Gastroesophageal sphincter (tissue), 3 donors: ENCODE data around the gene P2RX1.

ENCODE experiments used
- EP300 ChIP-seq: sonication (generic); formaldehyde crosslinking; IDR thresholded peaks from one replicate; pipeline ENCODE4 v1.6.1; 2017; ENCODE audit warnings: antibody characterized with exemption, mild to moderate bottlenecking
- POLR2A ChIP-seq, 2 donors: fragments of 450-650 bp; IDR thresholded peaks; one replicate each; pipeline ENCODE4 v1.6.1; 2017; ENCODE audit warnings: antibody characterized with exemption in 2 of 2, mild to moderate bottlenecking in 2 of 2, moderate library complexity in 1 of 2
- POLR2AphosphoS5 ChIP-seq: sonication (generic); formaldehyde crosslinking; IDR thresholded peaks from one replicate; pipeline ENCODE4 v1.6.1; 2017; ENCODE audit warnings: antibody characterized with exemption
- TF ChIP-seq, protein P1 (sequence below), 4 experiments: fragments of 200-600 bp in 2 of 4; fragments of 450-650 bp in 2 of 4; sonication (generic) in 1 of 4; IDR thresholded peaks; one replicate each; pipeline ENCODE4 v1.5.1; 2017 to 2019; ENCODE audit warnings: antibody characterized with exemption in 4 of 4, mild to moderate bottlenecking in 2 of 4, moderate library complexity in 2 of 4

DNA sequence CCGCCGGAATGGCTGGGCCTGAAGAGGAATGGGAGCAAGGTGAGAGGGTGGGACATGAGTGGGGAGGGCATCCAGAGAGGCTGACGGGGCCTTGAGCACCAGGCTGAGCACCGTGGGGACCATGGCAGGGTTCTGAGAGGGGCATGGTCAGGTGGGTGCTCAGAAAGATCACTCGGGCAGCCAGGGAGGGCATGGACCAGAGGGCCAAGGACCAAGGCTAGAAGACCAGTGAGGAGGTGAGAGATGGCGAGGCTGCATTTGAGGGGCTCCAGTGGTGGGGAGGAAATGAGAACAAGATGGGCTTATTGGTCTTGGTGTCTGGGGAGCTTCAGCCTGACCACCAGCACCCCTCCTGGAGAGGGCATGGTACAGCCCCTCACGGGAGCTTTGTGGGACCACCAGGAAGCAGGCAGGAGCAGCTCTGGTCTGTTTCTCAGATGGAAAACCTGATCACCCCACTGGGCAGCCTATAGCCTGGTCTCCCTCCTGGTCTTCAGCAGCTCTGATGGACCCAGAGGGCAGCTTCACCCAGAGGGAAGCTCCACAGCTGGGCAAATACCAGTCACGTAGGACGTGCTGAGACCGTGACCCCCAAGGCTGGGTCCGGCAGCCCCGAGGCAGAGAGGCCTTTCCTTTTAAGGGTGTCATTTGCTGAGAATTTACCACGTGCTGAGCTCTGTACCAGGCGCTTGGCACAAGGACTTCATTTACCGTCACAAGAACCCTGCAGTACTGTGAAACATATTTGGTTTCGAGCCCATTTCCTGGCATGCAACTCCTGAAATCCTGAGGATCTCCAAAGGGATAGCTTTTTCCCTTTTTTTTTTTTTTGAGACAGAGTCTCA, 58.8 kb downstream of the P2RX1 start:
- TF ChIP-seq POLR2A (IDR thresholded peaks at IDR 0.05) (no peak), POLR2AphosphoS5 (peak; percentile 18), EP300 (no peak)
- TF ChIP-seq, protein P1, sequence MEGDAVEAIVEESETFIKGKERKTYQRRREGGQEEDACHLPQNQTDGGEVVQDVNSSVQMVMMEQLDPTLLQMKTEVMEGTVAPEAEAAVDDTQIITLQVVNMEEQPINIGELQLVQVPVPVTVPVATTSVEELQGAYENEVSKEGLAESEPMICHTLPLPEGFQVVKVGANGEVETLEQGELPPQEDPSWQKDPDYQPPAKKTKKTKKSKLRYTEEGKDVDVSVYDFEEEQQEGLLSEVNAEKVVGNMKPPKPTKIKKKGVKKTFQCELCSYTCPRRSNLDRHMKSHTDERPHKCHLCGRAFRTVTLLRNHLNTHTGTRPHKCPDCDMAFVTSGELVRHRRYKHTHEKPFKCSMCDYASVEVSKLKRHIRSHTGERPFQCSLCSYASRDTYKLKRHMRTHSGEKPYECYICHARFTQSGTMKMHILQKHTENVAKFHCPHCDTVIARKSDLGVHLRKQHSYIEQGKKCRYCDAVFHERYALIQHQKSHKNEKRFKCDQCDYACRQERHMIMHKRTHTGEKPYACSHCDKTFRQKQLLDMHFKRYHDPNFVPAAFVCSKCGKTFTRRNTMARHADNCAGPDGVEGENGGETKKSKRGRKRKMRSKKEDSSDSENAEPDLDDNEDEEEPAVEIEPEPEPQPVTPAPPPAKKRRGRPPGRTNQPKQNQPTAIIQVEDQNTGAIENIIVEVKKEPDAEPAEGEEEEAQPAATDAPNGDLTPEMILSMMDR (IDR thresholded peaks at IDR 0.05), result no peak
